Fibroblast of pulmonary artery (primary cell): ENCODE measurements around the gene METTL22.

Source experiments
- DNase-seq: peaks from one replicate; pipeline ENCODE4 v3.0.0-alpha.2; 2010; ENCODE audit warnings: low read depth
- H3K4me3 ChIP-seq: replicated peaks from 2 replicates; pipeline ENCODE4 v1.5.1; 2011; ENCODE audit warnings: low read depth, mild to moderate bottlenecking, control low read depth, low read length, moderate library complexity
- TF ChIP-seq, protein P1 (sequence below): IDR thresholded peaks from 2 replicates; pipeline ENCODE4 v1.5.1; 2011; ENCODE audit warnings: mild to moderate bottlenecking, control low read depth, low read length, inconsistent platforms; ENCODE audit errors: missing control alignments

Gene METTL22

DNA sequence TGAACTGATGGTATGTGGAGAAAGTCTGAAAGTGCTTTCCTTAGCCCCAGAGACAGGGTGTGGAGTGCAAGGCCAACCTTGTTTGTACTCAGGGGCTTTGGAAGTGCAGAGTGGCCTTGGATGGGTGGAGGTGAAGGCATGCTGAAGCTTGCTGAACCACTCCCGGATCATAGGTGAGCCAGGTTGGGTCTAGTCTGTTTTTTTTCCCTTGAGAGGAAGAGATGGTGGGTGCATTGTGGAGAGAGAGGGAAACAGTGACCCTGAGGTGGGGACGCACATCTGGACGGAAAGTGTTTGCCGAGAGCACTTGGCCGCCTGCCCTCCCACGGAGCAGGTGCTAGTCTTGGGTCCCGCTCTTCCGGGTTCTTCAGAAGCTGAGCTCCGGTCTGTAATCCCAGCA is 65.4 kb downstream of the METTL22 start:
- TF ChIP-seq, protein P1, sequence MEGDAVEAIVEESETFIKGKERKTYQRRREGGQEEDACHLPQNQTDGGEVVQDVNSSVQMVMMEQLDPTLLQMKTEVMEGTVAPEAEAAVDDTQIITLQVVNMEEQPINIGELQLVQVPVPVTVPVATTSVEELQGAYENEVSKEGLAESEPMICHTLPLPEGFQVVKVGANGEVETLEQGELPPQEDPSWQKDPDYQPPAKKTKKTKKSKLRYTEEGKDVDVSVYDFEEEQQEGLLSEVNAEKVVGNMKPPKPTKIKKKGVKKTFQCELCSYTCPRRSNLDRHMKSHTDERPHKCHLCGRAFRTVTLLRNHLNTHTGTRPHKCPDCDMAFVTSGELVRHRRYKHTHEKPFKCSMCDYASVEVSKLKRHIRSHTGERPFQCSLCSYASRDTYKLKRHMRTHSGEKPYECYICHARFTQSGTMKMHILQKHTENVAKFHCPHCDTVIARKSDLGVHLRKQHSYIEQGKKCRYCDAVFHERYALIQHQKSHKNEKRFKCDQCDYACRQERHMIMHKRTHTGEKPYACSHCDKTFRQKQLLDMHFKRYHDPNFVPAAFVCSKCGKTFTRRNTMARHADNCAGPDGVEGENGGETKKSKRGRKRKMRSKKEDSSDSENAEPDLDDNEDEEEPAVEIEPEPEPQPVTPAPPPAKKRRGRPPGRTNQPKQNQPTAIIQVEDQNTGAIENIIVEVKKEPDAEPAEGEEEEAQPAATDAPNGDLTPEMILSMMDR, result no peak
- no peak for DNase-seq
- no peak overlapping the region for H3K4me3 ChIP-seq

DNA sequence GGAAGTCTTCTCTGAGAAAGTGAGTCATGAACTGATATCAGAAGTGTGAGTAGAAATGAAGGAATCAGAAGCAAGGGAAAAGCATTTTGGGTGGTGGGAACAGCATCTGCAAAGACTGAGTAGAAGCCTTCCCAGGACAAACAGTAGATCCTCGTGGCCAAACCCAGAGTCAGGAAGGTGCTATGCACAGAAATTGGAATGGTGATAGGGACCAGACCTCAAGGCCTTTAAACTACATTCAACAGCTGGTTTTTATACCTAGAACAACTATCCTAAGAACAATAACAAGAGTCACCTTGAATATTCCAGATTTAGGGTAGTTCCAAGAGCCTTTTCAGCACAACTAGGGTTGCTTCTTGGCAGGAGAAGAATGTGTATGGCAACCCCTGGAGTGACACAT is 68.2 kb downstream of the METTL22 start:
- DNase-seq, result no peak
- TF ChIP-seq, protein P1, result no peak
- no peak overlapping the region for H3K4me3 ChIP-seq

DNA sequence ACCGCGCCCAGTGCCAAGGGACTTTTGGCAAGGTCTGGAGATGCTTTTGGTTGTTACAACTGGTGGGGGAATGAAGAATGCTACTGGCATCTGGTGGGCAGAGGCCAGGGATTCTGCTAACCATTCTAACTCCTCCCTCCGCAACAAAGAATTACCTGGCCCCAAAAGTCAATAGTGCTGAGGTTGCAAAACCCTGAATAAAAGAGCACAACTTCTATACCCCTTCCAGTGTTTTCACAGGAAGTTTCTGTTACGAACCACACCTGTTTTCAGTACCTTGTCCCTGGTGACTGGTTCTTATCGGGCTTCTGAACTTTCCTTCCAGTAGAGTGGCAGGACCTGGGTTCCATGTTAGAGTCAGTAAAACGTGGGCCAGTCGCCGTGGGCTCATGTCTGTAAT is 70.2 kb downstream of the METTL22 start:
- TF ChIP-seq, protein P1, result no peak
- H3K4me3 ChIP-seq, result no peak overlapping the region
- DNase-seq, result no peak

- DNase-seq, result no peak
Observed at GRCh38 chr16:8694795-8695728, 73.6 kb downstream of the METTL22 start.

DNA sequence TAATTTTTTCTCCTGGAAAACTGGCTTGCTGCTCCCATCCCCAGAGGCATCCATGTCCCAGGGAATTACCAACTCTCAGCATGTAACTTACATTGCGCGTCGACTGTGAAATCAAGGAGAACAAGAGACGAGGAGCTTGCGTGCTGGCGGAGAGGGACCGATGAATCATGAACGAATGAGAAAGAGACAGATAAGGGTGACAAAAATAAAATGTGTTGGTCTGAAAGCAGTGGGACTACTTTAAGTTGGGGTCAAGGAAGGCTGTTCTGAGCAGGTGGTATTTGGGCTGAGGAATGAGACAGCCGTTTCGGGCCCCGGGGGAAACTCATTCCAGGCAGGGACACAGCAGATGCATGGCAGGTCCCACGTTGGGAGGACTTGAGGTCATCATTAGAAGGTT is 75.4 kb downstream of the METTL22 start:
- TF ChIP-seq, protein P1, result no peak
- H3K4me3 ChIP-seq, result no peak overlapping the region
- no peak for DNase-seq

More at GRCh38 chr16:8694795-8695728, 73.6 kb downstream of the METTL22 start:
- no peak overlapping the region for H3K4me3 ChIP-seq
- TF ChIP-seq, protein P1, result no peak

DNA sequence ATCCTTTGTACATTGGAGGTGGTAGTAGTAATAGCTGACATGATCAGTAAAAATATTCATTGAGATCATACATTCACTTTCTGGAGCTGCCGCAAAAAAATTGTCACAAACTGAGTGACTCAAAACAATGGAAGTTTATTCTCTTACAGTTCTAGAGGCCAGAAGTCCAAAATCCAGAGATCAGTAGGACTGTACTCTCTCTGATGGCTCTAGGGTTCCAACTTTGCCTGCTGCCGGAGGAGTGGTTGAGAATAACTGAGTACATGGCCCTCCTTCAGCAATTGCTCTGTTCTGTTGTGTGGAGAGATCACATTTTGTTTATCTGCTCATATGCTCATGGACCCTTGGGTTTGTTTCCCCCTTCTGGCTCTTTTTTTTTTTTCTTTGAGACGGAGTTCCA is 76.5 kb downstream of the METTL22 start:
- TF ChIP-seq, protein P1, result no peak
- no peak overlapping the region for H3K4me3 ChIP-seq
- no peak for DNase-seq
